ENCODE data around the gene ITGAE.

- TF ChIP-seq EZH2 (IDR thresholded peaks at IDR 0.05; ENCODE audit: insufficient read depth, poor library complexity, severe bottlenecking) (no peak), EZH2phosphoT487 (IDR thresholded peaks at IDR 0.05; ENCODE audit: insufficient read depth, low read depth) (no peak)
Measured at GRCh38 chr17:3828151-3828851, 27.3 kb upstream of the ITGAE start.
